NCI-H510A treated with DMSO at 0.1 percent for 48 hours (cell line): ENCODE measurements around the gene DIP2C.
"Not testable (repeated sequence)": the region's sequence is repeated elsewhere in the genome, so short reads cannot be mapped to it uniquely, and the experiment has no call there.

Experiments used
- DNase-seq: peaks from one replicate; lab custom pipeline; 2025; lab: John Stamatoyannopoulos, UW

The DIP2C gene

DNA sequence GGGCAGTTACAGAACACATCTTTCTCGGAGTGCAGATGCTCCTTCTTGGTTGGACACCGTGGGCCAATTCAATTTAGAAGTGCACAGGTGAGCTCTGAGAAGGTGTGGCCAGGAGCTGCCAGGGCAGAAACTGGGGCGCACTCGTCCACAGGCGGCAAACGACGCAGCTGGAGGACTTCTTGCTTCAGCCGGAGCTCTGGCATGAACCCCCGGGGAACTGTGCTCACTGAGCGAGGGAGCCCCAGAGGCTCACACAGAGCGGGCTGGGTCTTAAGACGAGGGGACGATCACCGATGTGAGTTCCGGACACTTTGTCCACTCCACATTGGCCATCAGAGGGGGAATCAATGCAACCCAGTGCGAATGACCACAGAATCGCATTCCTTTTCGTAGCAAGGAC lies 413.8 kb downstream of the DIP2C start:
- DNase-seq, result no peak

DNA sequence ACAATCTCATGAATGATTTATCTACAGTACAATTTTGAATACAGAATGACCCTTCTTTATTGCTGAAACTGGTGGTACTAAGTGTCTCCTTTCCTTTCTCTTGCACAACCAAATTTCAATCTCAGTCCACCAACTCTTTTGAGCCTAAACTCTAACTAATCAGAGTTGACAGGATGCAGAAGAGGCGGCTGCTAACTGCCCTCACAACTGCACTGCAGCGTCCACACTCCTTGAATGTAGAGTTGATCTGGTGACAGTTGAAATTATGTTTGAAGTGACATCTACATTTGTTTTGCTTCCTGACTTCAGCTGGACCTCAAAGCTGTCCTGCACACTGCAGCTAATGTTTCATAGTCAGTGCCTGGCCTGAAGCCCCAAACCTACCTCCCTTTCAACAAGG lies 414.6 kb downstream of the DIP2C start:
- DNase-seq, result no peak

DNA sequence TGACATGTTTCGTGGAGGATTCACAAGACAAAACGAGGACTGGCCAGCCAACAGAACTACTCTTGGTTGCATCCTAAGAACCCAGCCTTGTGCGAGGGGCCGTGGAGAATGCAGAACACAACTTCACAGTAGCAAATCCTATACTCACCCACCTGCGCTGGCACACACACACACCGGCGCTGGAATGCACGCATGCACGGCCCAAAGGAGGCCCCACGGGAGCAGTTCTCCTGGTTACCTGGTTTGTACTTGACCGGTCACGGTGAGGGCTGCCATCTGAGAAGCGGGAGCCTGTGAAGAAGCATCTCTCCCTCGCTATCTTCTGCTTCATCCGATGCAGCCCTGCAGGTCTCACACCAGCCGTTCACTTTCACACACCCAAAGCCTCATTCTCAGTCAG lies 416.4 kb downstream of the DIP2C start:
- DNase-seq, result no peak

DNA sequence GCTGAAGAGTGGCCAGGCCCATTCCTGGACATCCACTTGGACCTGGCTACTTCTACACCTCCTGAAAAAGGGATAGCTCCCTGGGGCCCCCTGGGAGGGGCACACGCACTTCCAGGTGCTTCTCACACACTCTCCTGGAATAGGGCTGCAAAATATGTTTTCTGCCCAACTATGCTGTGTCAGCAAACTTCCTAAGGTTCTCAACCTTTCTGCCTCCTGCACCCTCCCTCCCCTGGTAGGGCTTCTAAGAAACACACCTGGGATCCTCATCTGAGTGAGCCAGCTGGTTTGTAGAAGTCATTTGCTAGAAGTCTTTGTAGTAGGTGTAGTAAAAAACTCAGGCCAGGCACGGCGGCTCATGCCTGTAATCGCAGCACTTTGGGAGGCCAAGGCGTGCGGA lies 417.7 kb downstream of the DIP2C start:
- no peak for DNase-seq

DNA sequence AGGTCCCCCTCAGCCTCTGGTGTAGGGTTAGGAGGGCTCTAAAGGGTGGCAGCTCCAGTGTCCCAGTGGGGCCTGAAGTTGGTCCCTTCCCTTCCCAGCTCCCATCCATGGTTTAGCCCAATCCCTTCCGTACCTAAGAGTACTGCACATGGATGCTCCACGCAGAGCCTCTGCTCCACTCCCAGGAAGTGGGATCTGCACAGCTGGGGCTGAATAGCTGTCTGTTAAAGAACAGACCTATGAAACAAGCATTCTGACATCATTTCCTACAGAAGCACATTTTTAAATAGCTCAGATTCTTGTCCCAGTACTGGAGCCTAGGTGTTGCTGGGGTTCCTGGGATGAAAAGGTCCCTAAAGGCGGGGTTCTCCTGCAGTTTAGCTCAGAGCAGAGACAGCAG lies 418.3 kb downstream of the DIP2C start:
- no peak for DNase-seq

DNA sequence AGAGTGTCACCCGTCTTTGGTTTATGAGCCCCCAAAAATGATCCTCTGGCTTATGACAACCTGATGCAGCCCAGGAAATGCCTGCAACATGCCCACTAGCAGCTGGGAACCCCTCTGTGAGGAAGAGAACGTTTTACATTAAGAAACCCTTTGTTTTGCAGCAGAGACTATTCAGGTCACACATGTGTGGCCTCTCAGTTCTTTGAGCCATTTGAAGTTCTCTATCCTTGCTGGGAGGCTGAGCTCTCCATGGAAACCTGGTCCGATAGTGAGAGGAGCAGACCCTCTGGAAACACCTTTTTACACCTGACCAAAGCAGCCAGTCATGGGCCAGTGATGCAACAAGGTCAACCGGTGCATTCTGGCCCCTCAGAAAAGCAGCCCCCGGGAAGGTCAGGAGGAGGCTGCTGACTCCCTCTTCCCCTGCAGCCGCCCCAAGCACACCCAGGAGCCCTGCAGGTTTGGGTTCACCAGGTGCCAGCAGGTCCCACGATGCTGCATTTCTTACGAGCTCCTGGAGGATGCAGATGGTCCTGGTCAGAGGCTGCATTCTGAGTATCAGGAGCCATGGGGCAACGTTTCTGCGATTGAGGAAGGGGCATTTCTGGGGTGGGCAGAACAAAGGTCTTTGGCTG lies 419.9 kb downstream of the DIP2C start:
- DNase-seq, result no peak

DNA sequence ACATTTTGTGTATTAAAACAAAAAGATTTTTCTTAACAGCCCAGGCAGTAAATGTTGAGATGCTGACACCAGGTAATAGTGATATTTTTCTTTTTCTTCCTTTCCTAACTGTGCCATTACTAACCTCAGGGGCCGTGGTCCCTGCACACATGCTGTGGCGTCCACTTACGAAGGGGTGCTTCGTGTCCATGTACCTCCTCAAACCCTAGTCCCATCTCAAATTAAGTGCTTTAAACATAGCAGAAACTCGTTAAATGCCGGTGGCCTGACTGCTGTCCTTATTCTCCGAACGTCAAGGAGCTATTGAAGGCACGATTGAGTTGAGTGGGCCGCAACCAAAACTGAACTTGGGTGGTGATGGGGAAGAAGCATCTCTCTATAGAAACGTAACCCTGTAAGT lies 421.8 kb downstream of the DIP2C start:
- DNase-seq, result no peak

DNA sequence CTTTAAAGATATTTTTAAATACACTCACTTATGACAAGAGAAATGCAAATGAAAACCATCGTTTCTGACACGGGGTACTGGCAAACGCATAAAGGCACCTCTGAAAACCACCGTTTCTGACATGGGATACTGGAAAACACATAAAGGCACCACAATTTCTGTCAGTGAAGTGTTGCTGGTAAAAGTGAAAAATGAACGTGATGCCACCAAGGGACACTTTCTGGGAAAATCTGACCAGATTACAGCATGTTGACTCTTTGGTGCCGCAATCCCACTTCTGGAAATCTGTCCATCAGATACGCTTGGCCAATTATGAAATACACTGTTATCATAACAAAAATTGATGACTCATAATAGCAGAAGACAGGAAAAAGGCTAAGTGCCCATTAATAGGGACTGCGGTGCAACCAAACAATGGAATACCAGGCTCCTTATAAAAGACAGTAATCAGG lies 422.5 kb downstream of the DIP2C start:
- DNase-seq, result no peak

DNA sequence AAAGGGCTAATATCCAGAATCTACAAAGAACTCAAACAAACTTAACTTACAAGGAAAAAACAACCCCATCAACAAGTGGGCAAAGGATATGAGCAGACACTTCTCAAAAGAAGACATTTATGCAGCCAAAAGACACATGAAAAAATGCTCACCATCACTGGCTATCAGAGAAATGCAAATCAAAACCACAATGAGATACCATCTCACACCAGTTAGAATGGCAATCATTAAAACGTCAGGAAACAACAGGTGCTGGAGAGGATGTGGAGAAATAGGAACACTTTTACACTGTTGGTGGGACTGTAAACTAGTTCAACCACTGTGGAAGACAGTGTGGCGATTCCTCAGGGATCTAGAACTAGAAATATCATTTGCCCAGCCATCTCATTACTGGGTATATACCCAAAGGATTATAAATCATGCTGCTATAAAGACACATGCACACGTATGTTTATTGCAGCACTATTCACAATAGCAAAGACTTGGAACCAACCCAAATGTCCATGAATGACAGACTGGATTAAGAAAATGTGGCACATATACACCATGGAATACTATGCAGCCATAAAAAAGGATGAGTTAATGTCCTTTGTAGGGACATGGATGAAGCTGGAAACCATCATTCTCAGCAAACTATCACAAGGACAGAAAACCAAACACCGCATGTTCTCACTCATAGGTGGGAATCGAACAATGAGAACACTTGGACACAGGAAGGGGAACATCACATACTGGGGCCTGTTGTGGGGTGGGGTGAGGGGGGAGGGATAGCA lies 423.5 kb downstream of the DIP2C start:
- not testable (repeated sequence) for DNase-seq

DNA sequence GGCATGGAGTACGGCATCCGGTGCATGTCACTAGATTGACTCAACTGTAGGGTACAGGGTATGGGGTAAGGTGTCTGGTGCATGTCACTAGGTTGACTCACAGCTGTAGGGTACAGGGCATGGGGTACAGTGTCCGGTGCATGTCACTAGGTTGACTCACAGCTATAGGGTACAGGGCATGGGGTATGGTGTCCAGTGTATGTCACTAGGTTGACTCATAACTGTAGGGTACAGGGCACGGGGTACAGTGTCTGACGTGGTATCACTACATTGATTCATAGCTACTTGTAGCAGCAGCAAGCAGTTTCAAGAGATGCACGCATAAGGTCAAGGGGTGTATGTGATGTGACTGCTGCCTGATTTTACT lies 424.4 kb downstream of the DIP2C start:
- not testable (repeated sequence) for DNase-seq

DNA sequence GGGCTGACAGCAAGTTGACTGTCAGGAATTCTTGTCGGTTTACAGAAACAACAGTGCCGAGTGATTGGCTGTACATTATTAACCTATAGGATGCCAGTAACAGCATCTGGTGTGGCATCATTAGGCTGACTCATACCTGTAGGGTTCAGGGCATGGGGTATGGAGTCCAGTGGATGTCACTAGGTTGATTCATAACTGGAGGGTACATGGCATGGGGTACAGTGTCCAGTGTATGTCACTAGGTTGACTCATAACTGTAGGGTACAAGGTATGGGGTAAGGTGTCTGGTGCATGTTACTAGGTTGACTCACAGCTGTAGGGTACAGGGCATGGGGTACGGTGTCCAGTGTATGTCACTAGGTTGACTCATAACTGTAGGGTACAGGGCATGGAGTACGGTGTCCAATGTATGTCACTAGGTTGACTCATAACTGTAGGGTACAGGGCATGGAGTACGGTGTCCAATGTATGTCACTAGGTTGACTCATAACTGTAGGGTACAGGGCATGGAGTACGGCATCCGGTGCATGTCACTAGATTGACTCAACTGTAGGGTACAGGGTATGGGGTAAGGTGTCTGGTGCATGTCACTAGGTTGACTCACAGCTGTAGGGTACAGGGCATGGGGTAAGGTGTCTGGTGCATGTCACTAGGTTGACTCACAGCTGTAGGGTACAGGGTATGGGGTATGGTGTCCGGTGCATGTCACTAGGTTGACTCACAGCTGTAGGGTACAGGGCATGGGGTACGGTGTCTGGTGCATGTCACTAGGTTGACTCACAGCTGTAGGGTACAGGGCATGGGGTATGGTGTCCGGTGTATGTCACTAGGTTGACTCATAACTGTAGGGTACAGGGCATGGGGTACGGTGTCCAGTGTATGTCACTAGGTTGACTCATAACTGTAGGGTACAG lies 425.1 kb downstream of the DIP2C start:
- not testable (repeated sequence) for DNase-seq

DNA sequence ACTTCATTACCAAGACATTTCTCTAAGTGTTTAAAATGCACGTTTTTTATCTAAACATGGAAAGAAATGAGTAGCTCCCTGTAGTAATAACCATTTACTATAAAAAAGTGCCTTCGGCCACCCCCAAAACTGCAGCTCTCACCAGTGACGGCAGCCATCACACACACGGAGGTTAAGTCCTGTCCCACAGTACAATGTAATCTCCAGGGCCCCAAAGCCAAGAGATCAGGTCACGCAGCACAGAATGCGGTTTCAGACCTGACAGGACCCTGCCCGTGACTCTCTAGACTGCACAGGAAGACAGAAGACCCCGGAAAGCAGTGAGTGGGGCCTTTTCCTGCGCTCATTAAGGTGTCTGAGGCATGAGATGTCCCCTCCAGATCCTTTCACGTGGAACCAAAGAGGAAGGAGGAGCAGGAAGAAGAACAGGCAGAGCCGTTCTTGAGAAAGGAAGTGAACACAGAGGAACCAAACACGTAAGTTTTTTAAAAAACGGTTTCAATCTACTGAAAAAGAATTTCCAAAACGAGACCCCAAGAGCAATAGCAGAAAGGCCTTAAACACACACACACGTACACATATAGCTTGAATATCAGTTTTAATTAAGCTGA lies 428.5 kb downstream of the DIP2C start:
- no peak for DNase-seq

DNA sequence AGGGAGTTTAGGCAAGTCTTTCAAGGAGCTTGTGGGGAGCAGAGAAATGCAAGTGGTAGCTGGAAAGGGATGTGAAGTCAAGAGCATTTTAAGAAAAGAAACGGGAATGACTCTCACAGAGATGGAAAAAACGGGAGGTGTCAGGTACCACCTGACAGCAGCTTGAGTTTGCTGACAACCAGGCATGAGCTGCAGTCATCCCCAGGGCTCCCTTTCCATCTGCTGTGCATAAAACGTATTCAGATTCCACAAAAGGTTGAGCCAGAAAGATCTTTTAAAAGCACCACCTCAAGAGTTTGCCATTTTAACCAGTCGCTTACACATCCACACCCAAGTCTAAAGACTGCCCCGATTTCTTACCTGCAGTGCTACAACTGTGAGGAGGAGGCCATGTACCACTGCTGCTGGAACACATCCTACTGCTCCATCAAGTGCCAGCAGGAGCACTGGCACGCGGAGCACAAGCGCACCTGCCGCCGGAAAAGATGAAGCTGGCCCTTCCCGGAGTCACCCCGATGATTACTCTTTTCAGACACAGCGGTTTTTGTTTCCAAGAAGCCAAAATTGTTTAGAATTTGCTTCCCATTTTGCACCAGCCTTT lies 437.4 kb downstream of the DIP2C start:
- no peak for DNase-seq

DNA sequence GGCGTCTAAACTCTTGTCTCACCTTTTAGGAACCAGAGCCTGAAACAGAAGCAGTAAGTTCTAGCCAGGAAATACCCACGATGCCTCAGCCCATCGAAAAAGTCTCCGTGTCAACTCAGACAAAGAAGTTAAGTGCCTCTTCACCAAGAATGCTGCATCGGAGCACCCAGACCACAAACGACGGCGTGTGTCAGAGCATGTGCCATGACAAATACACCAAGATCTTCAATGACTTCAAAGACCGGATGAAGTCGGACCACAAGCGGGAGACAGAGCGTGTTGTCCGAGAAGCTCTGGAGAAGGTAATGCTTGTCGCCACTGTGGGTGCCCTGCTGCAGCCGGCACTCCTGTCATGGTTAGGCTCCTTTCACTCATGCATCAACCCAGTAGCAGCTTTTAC lies 441.2 kb downstream of the DIP2C start:
- DNase-seq, result no peak

DNA sequence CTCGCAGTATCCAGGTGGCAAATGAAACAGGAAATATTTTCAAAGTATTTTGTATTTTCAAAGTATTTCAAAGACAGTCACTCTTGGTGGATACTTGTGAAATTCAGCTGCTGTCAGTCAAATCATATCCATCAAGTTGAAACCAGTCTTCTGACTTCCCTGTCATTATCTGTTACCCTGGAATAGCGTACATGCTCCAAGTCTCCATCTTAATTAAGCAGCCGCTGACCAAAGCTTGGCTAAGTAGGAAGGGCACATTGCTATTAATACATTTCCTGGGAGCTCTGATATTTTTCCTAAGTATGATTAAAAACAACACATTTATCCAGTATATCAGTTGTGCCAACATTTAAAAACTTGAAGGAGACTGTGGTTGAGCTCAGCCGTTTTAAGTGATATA lies 442.0 kb downstream of the DIP2C start:
- DNase-seq, result no peak

DNA sequence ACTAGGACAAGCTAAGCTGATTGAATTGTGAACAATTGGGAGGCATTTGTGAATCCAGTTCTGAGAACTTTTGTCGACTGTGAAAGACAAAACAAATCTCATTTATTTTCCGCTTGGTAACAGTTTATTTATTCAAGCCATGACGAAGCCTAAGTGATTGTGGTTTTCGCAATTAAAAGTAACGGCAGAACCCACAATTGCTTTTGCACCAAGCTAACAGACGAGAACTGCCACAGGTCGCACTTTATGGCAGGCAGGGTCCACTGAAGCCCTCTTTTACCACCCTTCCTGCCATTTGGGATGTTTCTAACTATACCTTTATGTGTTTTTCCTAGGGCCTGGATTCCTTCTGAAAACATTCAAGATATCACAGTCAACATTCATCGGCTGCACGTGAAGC lies 443.0 kb downstream of the DIP2C start:
- no peak for DNase-seq

DNA sequence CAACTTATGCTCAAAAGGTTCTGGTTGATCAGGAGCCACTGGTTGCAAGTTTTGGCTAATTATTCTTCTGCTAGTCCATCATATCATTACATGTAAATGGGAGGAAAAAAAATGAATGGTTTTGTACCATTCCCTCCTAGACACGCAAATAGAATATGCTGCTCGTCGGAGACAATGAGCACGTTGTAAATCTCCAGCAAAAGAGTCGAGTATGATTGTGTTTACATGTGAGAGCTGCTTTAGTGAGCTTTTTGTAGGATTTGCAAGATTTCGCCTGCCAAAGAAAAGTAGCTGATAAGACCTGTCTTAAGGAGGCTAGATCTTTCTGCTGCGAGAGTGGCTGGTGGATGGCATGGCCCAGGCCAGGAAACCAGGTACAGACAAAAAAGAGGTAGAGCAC lies 445.2 kb downstream of the DIP2C start:
- no peak for DNase-seq

DNA sequence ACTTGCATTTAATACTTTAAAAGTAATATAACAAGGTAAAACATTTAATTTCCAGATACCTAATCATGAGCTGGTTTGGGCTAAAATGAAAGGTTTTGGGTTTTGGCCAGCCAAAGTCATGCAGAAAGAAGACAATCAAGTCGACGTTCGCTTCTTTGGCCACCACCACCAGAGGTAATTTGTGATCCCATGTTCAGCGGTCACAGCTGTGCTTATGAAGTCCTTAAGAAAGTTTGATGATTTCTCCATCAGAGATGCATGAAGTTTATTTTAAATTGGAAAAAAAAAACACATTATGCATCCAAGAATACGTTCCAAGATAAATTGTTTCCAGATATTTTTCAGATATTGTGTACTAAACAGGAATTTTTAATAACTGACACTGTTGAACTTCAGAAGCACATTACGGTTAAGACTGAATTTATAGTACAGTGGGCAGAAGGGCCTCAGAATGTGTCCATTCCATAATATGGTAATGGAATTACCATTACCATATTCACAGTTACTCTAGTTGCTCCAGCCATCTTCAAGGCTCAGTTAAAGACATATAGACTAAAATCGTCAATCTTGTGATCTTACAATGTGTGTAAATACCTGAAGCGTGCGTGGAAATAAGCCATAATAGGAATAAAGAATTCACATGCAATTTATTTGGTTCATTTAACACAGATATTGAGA lies 447.4 kb downstream of the DIP2C start:
- no peak for DNase-seq

DNA sequence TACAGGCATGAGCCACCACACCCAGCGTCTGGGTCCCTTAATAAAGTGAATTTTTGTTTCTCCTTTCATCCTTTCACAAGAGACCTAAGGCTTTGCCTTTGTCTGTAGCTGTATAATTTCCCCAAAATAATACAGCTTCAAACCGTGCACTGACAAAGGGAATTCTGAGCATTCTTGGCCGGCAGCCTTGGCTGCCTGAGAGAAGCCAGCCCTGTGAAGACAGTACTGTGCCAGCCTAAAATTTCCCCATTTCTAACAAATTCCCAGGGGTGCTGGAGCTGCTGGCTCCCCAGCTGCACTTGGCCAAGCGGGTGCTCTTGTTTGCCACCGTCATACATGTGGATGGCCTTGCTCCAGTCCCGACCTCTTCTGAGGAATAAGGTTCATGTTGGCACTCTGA lies 448.0 kb downstream of the DIP2C start:
- DNase-seq, result no peak

DNA sequence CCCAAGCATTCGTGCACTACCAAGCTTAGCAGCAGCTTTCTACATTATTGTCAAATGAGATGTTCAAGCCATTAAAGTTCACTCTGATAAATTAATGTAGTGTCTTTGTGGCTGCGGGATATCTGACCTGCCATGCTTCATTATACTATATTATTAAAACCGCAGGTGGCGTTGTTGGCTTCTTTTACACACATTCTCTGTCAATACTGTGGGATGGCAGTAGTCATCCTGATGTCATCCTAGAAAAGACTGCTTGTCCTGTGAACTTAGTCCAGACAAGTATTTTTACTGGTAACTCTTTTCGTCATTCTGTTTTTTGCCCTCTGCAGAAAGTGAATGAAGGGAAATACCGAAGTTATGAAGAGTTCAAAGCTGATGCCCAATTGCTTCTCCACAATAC lies 450.4 kb downstream of the DIP2C start:
- DNase-seq, result no peak

DNA sequence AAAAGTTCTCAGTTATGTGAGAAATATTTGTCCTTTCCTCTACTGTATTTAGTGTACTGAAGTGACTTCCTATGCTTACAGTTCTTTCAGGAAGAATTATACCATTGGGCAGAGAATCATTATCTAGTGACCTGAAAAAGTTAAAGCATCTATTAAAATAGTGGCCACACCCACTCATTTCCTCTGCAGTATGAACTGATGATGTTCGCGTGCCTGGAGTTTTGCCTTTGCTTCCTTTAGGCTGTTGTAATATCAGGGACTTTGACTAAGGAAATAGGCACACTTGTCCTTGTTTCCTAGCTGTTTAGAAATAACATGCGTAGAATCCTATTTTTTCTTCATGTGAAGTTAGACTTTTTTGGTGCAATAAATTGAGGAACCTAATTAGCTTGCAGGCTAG lies 453.6 kb downstream of the DIP2C start:
- DNase-seq, result no peak
